SK-N-SH (cell line): ENCODE measurements around the gene ZNF688. TPM values are rescaled to one million over a fixed set of nuclear protein-coding genes. Genes with fewer than 3 reads are reported as not detected.

Experiments used
- CHD2 ChIP-seq: fragments of 150-350 bp; IDR thresholded peaks from 2 replicates; pipeline ENCODE4 v1.6.1; 2018; ENCODE audit warnings: low read length; ENCODE audit not compliant: partially characterized antibody
- ELF1 ChIP-seq: IDR thresholded peaks from 2 replicates; pipeline ENCODE4 v1.4.0; 2012
- EZH2phosphoT487 ChIP-seq: fragments of 200-600 bp; sonication (generic); IDR thresholded peaks from 2 replicates; pipeline ENCODE4 v1.6.1; 2017; ENCODE audit warnings: low read depth, mixed run types, mild to moderate bottlenecking, antibody characterized with exemption, moderate library complexity, borderline replicate concordance
- FOSL2 ChIP-seq: IDR thresholded peaks from 2 replicates; pipeline ENCODE4 v1.4.0; 2012; ENCODE audit warnings: low read depth, mild to moderate bottlenecking, moderate library complexity, borderline replicate concordance
- FOXJ3 ChIP-seq: sonication (generic); formaldehyde crosslinking; IDR thresholded peaks from 2 replicates; pipeline ENCODE4 v1.5.1; 2020; ENCODE audit warnings: mild to moderate bottlenecking, missing genetic modification reagents
- FOXM1 ChIP-seq: IDR thresholded peaks from 2 replicates; pipeline ENCODE4 v1.4.0; 2012; ENCODE audit warnings: low read depth, mild to moderate bottlenecking
- GABPA ChIP-seq: IDR thresholded peaks from 2 replicates; pipeline ENCODE4 v1.4.0; 2012; ENCODE audit warnings: low read depth, mild to moderate bottlenecking
- JUND ChIP-seq: IDR thresholded peaks from 2 replicates; pipeline ENCODE4 v1.4.0; 2012
- MEF2A ChIP-seq: IDR thresholded peaks from 2 replicates; pipeline ENCODE4 v1.4.0; 2012; ENCODE audit warnings: low read depth, borderline replicate concordance
- MXI1 ChIP-seq: IDR thresholded peaks from 2 replicates; pipeline ENCODE4 v1.6.1; 2012; ENCODE audit warnings: mild to moderate bottlenecking, low read depth, low read length, improper control_type of control experiment
- NFIC ChIP-seq: IDR thresholded peaks from 2 replicates; pipeline ENCODE4 v1.4.0; 2012; ENCODE audit warnings: borderline replicate concordance
- NRF1 ChIP-seq: IDR thresholded peaks from 2 replicates; pipeline ENCODE4 v1.6.1; 2012; ENCODE audit warnings: low read depth, mild to moderate bottlenecking, low read length
- POLR2AphosphoS5 ChIP-seq: IDR thresholded peaks from 2 replicates; pipeline ENCODE4 v1.6.1; 2012; ENCODE audit warnings: low read depth, low read length
- RAD21 ChIP-seq: IDR thresholded peaks from 2 replicates; pipeline ENCODE4 v1.6.1; 2012; ENCODE audit warnings: mild to moderate bottlenecking, low read length
- RCOR1 ChIP-seq: fragments of 150-350 bp; IDR thresholded peaks from 2 replicates; pipeline ENCODE4 v1.6.1; 2017; ENCODE audit warnings: antibody characterized with exemption, low read length
- RFX5 ChIP-seq: IDR thresholded peaks from 2 replicates; pipeline ENCODE4 v1.6.1; 2012; ENCODE audit warnings: mild to moderate bottlenecking, improper control_type of control experiment, low read length
- SIN3A ChIP-seq: IDR thresholded peaks from 2 replicates; pipeline ENCODE4 v1.6.1; 2012; ENCODE audit warnings: low read depth, mild to moderate bottlenecking, low read length, moderate library complexity, borderline replicate concordance
- SMC3 ChIP-seq: IDR thresholded peaks from 2 replicates; pipeline ENCODE4 v1.6.1; 2012; ENCODE audit warnings: low read depth, low read length, improper control_type of control experiment
- polyA plus RNA-seq, 3 experiments: library from polyadenylated mRNA; depleted of rRNA; stranded (reverse); fragments of >200 nt; gene quantifications; 2 replicates each; pipeline ENCODE4 v1.2.3, GENCODE V29; 2012
- TF ChIP-seq, protein P1 (sequence below): fragments of 150-350 bp; IDR thresholded peaks from 2 replicates; pipeline ENCODE4 v1.6.1; 2016; ENCODE audit warnings: mild to moderate bottlenecking, low read depth, low read length
- TF ChIP-seq, protein P2 (sequence below): IDR thresholded peaks from 2 replicates; pipeline ENCODE4 v1.6.1; 2012; ENCODE audit warnings: mild to moderate bottlenecking, low read depth, low read length, moderate library complexity
- TF ChIP-seq, protein P3 (sequence below): IDR thresholded peaks from 2 replicates; pipeline ENCODE4 v1.4.0; 2012; ENCODE audit warnings: low read depth, borderline replicate concordance
- TF ChIP-seq, protein P4 (sequence below): IDR thresholded peaks from 2 replicates; pipeline ENCODE4 v1.4.0; 2012; ENCODE audit warnings: low read depth, borderline replicate concordance

The ZNF688 gene
- polyA plus RNA-seq, 1 of the 3 experiments (the other 2 are of a cell fraction), result 13.4 TPM

DNA sequence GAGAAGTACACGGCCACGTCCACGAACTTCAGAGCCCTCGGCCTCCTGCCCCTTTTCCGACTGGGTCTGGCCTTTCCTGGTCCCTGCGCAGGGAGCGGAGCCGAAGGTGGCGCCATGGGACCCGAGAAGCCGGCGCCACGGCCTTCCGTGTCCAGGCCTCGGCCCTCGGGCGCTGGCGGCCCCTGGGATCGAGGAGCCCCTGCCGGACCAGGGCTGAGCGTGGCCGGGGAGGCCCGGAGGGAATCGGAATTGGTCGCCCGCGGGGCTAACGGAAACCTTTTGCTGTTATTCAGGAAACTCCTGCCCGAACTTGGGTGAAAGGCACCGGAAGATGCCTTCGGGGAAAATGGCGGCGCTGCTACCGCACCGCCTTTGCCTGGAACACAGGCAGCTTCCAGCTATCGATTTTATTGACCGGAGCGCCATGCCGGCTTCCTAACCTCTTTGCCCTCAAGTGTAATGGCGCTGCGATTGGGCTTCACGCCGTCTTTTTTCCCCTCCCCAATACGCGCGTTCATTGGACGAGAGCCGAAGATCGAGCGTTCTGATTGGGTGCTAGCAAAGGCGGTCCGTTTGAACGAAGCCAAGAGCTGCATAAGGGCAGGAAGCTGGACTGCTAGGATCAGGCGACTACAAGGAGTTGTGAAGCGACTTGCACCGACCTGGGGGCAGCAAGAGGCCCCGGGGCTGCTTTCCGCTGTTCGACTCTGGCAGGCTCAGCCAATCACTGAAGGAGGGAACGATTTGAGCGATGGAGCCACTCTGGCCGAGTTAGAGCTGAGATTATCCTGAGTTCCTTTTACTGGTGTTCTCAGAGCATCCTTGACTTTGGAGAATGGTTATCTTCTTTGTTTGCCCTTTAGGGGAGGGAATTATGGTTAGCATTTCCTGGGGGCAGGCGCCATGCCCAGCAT is 38.7 kb upstream of the ZNF688 start, which contains the start of gene ZNF689 (continued):
- TF ChIP-seq FOXM1, result no peak; the same call in 1 of the 2 replicates
- TF ChIP-seq, protein P1, sequence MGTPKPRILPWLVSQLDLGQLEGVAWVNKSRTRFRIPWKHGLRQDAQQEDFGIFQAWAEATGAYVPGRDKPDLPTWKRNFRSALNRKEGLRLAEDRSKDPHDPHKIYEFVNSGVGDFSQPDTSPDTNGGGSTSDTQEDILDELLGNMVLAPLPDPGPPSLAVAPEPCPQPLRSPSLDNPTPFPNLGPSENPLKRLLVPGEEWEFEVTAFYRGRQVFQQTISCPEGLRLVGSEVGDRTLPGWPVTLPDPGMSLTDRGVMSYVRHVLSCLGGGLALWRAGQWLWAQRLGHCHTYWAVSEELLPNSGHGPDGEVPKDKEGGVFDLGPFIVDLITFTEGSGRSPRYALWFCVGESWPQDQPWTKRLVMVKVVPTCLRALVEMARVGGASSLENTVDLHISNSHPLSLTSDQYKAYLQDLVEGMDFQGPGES, result peak; percentile 99
- TF ChIP-seq SMC3, result no peak
- TF ChIP-seq NFIC, result no peak
- TF ChIP-seq MEF2A, result no peak
- TF ChIP-seq MXI1, result peak; percentile 86
- TF ChIP-seq, protein P2, sequence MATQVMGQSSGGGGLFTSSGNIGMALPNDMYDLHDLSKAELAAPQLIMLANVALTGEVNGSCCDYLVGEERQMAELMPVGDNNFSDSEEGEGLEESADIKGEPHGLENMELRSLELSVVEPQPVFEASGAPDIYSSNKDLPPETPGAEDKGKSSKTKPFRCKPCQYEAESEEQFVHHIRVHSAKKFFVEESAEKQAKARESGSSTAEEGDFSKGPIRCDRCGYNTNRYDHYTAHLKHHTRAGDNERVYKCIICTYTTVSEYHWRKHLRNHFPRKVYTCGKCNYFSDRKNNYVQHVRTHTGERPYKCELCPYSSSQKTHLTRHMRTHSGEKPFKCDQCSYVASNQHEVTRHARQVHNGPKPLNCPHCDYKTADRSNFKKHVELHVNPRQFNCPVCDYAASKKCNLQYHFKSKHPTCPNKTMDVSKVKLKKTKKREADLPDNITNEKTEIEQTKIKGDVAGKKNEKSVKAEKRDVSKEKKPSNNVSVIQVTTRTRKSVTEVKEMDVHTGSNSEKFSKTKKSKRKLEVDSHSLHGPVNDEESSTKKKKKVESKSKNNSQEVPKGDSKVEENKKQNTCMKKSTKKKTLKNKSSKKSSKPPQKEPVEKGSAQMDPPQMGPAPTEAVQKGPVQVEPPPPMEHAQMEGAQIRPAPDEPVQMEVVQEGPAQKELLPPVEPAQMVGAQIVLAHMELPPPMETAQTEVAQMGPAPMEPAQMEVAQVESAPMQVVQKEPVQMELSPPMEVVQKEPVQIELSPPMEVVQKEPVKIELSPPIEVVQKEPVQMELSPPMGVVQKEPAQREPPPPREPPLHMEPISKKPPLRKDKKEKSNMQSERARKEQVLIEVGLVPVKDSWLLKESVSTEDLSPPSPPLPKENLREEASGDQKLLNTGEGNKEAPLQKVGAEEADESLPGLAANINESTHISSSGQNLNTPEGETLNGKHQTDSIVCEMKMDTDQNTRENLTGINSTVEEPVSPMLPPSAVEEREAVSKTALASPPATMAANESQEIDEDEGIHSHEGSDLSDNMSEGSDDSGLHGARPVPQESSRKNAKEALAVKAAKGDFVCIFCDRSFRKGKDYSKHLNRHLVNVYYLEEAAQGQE, result 0 out of 2 replicates have a peak, but pooled peaks have one; percentile 19
- TF ChIP-seq ELF1, result peak; percentile 89
- no peak for TF ChIP-seq SIN3A
- no peak for TF ChIP-seq JUND
- no peak for TF ChIP-seq RAD21
- peak; percentile 96 for TF ChIP-seq CHD2
- TF ChIP-seq, protein P3, sequence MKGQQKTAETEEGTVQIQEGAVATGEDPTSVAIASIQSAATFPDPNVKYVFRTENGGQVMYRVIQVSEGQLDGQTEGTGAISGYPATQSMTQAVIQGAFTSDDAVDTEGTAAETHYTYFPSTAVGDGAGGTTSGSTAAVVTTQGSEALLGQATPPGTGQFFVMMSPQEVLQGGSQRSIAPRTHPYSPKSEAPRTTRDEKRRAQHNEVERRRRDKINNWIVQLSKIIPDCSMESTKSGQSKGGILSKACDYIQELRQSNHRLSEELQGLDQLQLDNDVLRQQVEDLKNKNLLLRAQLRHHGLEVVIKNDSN, result no peak
- TF ChIP-seq, protein P4, sequence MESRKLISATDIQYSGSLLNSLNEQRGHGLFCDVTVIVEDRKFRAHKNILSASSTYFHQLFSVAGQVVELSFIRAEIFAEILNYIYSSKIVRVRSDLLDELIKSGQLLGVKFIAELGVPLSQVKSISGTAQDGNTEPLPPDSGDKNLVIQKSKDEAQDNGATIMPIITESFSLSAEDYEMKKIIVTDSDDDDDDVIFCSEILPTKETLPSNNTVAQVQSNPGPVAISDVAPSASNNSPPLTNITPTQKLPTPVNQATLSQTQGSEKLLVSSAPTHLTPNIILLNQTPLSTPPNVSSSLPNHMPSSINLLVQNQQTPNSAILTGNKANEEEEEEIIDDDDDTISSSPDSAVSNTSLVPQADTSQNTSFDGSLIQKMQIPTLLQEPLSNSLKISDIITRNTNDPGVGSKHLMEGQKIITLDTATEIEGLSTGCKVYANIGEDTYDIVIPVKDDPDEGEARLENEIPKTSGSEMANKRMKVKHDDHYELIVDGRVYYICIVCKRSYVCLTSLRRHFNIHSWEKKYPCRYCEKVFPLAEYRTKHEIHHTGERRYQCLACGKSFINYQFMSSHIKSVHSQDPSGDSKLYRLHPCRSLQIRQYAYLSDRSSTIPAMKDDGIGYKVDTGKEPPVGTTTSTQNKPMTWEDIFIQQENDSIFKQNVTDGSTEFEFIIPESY, result no peak
- peak; percentile 34 for TF ChIP-seq GABPA
- no peak for TF ChIP-seq NRF1
- no peak for TF ChIP-seq FOSL2
- TF ChIP-seq RCOR1, result no peak
- TF ChIP-seq RFX5, result no peak
- no peak for TF ChIP-seq EZH2phosphoT487
- no peak for TF ChIP-seq FOXJ3 (CRISPR knock-in tag)
- TF ChIP-seq POLR2AphosphoS5, result peak; percentile 83
